Measurements from ENCODE around the gene GLIPR1L2.

DNA sequence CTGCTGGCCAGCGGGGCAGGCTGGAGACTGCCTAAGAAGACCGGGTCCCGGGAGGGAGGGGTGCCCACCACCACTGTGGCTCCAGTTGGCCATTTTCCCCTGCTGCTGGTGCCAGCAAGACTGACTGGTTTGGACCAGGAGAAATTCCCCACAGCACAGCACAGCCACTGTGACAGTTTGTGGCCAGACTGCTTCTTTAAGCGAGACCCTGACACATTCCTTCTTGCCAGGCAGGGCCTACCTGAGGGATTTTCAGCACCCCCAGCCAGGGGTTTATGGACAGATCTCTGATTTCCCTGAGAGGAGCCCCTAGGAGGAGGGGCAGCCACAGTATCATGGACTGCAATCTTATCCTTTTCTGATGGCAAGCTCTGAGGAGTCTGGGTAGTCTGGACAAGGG lies 40.9 kb upstream of the GLIPR1L2 start:
- TF ChIP-seq POLR2A (IDR thresholded peaks at IDR 0.05) = no peak
- TF ChIP-seq, protein P1, sequence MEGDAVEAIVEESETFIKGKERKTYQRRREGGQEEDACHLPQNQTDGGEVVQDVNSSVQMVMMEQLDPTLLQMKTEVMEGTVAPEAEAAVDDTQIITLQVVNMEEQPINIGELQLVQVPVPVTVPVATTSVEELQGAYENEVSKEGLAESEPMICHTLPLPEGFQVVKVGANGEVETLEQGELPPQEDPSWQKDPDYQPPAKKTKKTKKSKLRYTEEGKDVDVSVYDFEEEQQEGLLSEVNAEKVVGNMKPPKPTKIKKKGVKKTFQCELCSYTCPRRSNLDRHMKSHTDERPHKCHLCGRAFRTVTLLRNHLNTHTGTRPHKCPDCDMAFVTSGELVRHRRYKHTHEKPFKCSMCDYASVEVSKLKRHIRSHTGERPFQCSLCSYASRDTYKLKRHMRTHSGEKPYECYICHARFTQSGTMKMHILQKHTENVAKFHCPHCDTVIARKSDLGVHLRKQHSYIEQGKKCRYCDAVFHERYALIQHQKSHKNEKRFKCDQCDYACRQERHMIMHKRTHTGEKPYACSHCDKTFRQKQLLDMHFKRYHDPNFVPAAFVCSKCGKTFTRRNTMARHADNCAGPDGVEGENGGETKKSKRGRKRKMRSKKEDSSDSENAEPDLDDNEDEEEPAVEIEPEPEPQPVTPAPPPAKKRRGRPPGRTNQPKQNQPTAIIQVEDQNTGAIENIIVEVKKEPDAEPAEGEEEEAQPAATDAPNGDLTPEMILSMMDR (IDR thresholded peaks at IDR 0.05) = no peak
